Measurements from ENCODE around the gene PRKCSH. TPM values are rescaled to one million over a fixed set of nuclear protein-coding genes. Genes with fewer than 3 reads are reported as not detected.

Gene PRKCSH
- total and polyA plus RNA-seq, 10 of the 15 experiments (the other 5 are each of a cell fraction or from before 2014, with no cell fraction given) = 1.1 to 280 (median 44.1) TPM

DNA sequence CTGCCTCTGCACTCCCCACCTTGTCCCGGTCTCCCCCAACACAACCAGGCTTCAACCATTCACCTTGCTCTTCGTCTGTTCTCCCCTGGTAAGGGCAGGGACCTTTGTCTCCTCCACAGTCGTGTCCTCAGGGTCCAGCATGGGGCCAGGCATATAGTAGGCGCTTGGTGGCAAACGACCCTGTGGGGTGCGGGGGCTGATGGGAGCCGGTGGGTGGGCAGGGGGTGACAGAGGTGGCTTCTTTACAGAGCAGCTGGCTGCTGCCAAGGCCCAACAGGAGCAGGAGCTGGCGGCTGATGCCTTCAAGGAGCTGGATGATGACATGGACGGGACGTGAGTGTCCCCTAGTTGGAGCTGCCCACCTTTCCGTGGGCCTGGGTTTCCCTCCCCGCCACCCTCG, 9.7 kb downstream of the PRKCSH start:
- no peaks in the 10 kb centered on the region for H3K9me3 ChIP-seq (replicated peaks; ENCODE audit: control insufficient read depth, insufficient read depth, low read length)
- no peak for ATAC-seq
- H2AFZ ChIP-seq (ENCODE audit: control insufficient read depth, low read depth, low read length) = no peak overlapping the region
- no peak overlapping the region for H3K4me3 ChIP-seq
- SMC1A ChIA-PET (ENCODE audit: uncharacterized antibody, unreplicated experiment) = interaction anchor here (1.2 kb wide), 2 partner anchors 24 to 68 kb away, joined by 3 to 4 read pairs; no protein-coding TSS in a partner anchor
- no peak overlapping the region for H3K9ac ChIP-seq (ENCODE audit: control insufficient read depth, insufficient read depth, low read length)
- no peak overlapping the region for H3K4me2 ChIP-seq (ENCODE audit: control insufficient read depth, insufficient read depth)
- CTCF ChIA-PET = interaction anchor here (1.1 to 2.0 kb wide), 3 partner anchors 8 to 64 kb away, joined by 4 to 21 read pairs (median 5); partner anchors contain the start of genes ODAD3 and PRKCSH
- peaks cover 15 to 42% of the 10 kb centered on the region in 2 experiments for H3K36me3 ChIP-seq (ENCODE audit: control insufficient read depth in 2 of 2, insufficient read depth in 2 of 2, low read length in 1 of 2)
- RAD21 ChIA-PET (ENCODE audit: unreplicated experiment) = interaction anchor here (0.8 to 1.4 kb wide), 2 partner anchors 68 to 70 kb away, joined by 3 read pairs; partner anchors contain the start of gene SWSAP1
- DNase-seq (ENCODE audit: low read depth, low spot score) = no peak
- H3K4me1 ChIP-seq (ENCODE audit: control insufficient read depth, insufficient read depth, low read length) = 0 out of 2 replicates have a peak, but pooled peaks cover 4% of the 10 kb centered on the region
- H3K27me3 ChIP-seq (replicated peaks in 1 of 2; ENCODE audit: control insufficient read depth in 2 of 2, insufficient read depth in 2 of 2, low read length in 1 of 2) = no peaks in the 10 kb centered on the region
- POLR2A ChIA-PET = interaction anchor here (1.6 kb wide), 1 partner anchor 10 kb away, joined by 3 read pairs; the partner anchor contains the start of genes ODAD3 and PRKCSH
- 96% methylated on average over 9 of the region's 13 CpGs for WGBS (ENCODE audit: insufficient coverage, insufficient replicate concordance, low lambda C conversion rate, missing lambda C conversion rate)
- no TSS peak for BruUV-seq (replicated peaks)
- FAIRE-seq = no peak
- H4K20me1 ChIP-seq (ENCODE audit: control insufficient read depth, insufficient read depth) = no peaks in the 10 kb centered on the region
- in situ Hi-C loops (cut with MboI) = no loop called here
- intact Hi-C loops (cut with micrococcal nuclease; ENCODE audit: unreplicated experiment) = no loop called here
- H3K27ac ChIP-seq (ENCODE audit: control insufficient read depth, insufficient read depth) = no peak overlapping the region
- no peaks in the 10 kb centered on the region for H3K79me2 ChIP-seq (ENCODE audit: control insufficient read depth, insufficient read depth, low read length)
- TF ChIP-seq SUPT20H (IDR thresholded peaks at IDR 0.05; ENCODE audit: borderline replicate concordance, control insufficient read depth, low read depth, low read length) (no peak), TBL1XR1 (IDR thresholded peaks at IDR 0.05; ENCODE audit: low read depth, low read length) (no peak), TCF3 (IDR thresholded peaks at IDR 0.05; ENCODE audit: borderline replicate concordance, insufficient read depth, low read depth, low read length) (no peak), SREBF2 (IDR thresholded peaks at IDR 0.05; ENCODE audit: low read length) (no peak), RUNX3 (IDR thresholded peaks at IDR 0.05; ENCODE audit: low read length) (no peak), RB1 (IDR thresholded peaks at IDR 0.05; ENCODE audit: borderline replicate concordance) (no peak), SUZ12 (IDR thresholded peaks at IDR 0.05; ENCODE audit: unreplicated experiment) (no peak), NFIC (IDR thresholded peaks at IDR 0.05; ENCODE audit: low read depth, low read length) (no peak), NR2C1 (IDR thresholded peaks at IDR 0.05) (no peak), WRNIP1 (IDR thresholded peaks at IDR 0.05; ENCODE audit: borderline replicate concordance, low read depth, low read length) (no peak), FOS (IDR thresholded peaks at IDR 0.05; ENCODE audit: borderline replicate concordance, extremely low read depth, insufficient read length) (no peak), HDAC2 (IDR thresholded peaks at IDR 0.05) (no peak), KDM1A (IDR thresholded peaks at IDR 0.05; ENCODE audit: borderline replicate concordance) (no peak), RFX5 (IDR thresholded peaks at IDR 0.05; ENCODE audit: low read depth, low read length) (no peak)
- TF ChIP-seq, protein P1, sequence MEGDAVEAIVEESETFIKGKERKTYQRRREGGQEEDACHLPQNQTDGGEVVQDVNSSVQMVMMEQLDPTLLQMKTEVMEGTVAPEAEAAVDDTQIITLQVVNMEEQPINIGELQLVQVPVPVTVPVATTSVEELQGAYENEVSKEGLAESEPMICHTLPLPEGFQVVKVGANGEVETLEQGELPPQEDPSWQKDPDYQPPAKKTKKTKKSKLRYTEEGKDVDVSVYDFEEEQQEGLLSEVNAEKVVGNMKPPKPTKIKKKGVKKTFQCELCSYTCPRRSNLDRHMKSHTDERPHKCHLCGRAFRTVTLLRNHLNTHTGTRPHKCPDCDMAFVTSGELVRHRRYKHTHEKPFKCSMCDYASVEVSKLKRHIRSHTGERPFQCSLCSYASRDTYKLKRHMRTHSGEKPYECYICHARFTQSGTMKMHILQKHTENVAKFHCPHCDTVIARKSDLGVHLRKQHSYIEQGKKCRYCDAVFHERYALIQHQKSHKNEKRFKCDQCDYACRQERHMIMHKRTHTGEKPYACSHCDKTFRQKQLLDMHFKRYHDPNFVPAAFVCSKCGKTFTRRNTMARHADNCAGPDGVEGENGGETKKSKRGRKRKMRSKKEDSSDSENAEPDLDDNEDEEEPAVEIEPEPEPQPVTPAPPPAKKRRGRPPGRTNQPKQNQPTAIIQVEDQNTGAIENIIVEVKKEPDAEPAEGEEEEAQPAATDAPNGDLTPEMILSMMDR (IDR thresholded peaks at IDR 0.05 in 2 of 3, conservative IDR thresholded peaks at IDR 0.05 in 1 of 3; ENCODE audit: control insufficient read depth in 2 of 3, extremely low read depth in 1 of 3, insufficient read depth in 1 of 3, low read depth in 3 of 3, low read length in 3 of 3) = no peak
- TF ChIP-seq, protein P2, sequence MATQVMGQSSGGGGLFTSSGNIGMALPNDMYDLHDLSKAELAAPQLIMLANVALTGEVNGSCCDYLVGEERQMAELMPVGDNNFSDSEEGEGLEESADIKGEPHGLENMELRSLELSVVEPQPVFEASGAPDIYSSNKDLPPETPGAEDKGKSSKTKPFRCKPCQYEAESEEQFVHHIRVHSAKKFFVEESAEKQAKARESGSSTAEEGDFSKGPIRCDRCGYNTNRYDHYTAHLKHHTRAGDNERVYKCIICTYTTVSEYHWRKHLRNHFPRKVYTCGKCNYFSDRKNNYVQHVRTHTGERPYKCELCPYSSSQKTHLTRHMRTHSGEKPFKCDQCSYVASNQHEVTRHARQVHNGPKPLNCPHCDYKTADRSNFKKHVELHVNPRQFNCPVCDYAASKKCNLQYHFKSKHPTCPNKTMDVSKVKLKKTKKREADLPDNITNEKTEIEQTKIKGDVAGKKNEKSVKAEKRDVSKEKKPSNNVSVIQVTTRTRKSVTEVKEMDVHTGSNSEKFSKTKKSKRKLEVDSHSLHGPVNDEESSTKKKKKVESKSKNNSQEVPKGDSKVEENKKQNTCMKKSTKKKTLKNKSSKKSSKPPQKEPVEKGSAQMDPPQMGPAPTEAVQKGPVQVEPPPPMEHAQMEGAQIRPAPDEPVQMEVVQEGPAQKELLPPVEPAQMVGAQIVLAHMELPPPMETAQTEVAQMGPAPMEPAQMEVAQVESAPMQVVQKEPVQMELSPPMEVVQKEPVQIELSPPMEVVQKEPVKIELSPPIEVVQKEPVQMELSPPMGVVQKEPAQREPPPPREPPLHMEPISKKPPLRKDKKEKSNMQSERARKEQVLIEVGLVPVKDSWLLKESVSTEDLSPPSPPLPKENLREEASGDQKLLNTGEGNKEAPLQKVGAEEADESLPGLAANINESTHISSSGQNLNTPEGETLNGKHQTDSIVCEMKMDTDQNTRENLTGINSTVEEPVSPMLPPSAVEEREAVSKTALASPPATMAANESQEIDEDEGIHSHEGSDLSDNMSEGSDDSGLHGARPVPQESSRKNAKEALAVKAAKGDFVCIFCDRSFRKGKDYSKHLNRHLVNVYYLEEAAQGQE (IDR thresholded peaks at IDR 0.05; ENCODE audit: low read depth, low read length) = no peak

All from GM12878 (cell line).